ENCODE data around the gene COL6A3. TPM values are rescaled to one million over a fixed set of nuclear protein-coding genes. Genes with fewer than 3 reads are reported as not detected.
A peak's percentile ranks its signal among the peaks of the same experiment; 100 is the strongest.

COL6A3 gene
- total RNA-seq, 1 donor from 2014 or later: 119 TPM

GRCh38 chr2:237319086-237319820 is 94.7 kb downstream of the COL6A3 start:
- ATAC-seq (no peak), DNase-seq (no peak)
- Histone ChIP-seq H3K4me1 (peaks cover 20% of the 10 kb centered on the region), H3K27me3 (no peaks in the 10 kb centered on the region), H3K4me3 (no peak overlapping the region), H3K36me3 (no peaks in the 10 kb centered on the region), H3K9me3 (no peaks in the 10 kb centered on the region), H3K27ac (no peak overlapping the region)
- TF ChIP-seq CTCF (IDR thresholded peaks at IDR 0.05): no peak
- intact Hi-C loops (cut with DNase I): no loop called here

GRCh38 chr2:237316339-237316738 is 97.6 kb downstream of the COL6A3 start:
- TF ChIP-seq CTCF (IDR thresholded peaks at IDR 0.05): no peak
- intact Hi-C loops (cut with DNase I): no loop called here

GRCh38 chr2:237315829-237316225 is 98.1 kb downstream of the COL6A3 start:
- Histone ChIP-seq H3K27me3 (no peaks in the 10 kb centered on the region), H3K4me3 (no peak overlapping the region), H3K9me3 (no peaks in the 10 kb centered on the region), H3K36me3 (no peaks in the 10 kb centered on the region), H3K4me1 (peaks cover 16% of the 10 kb centered on the region), H3K27ac (peak overlapping the region; percentile 75)
- no peak for DNase-seq
- no peak for ATAC-seq
- intact Hi-C loops (cut with DNase I): no loop called here
- no peak for TF ChIP-seq CTCF (IDR thresholded peaks at IDR 0.05)

More at GRCh38 chr2:237316339-237316738, 97.6 kb downstream of the COL6A3 start:
- Histone ChIP-seq H3K36me3 (no peaks in the 10 kb centered on the region), H3K9me3 (no peaks in the 10 kb centered on the region), H3K4me3 (no peak overlapping the region), H3K27ac (peak overlapping the region; percentile 75), H3K4me1 (peaks cover 16% of the 10 kb centered on the region), H3K27me3 (no peaks in the 10 kb centered on the region)
- no peak for ATAC-seq
- no peak for DNase-seq

- DNase-seq (peak; percentile 83), ATAC-seq (peak; percentile 90)
- H3K27ac ChIP-seq: peak overlapping the region; percentile 75
- intact Hi-C loops (cut with DNase I): no loop called here
- H3K4me1 ChIP-seq: peaks cover 16% of the 10 kb centered on the region
- peak; percentile 24 for TF ChIP-seq CTCF (IDR thresholded peaks at IDR 0.05)
- H3K4me3 ChIP-seq: no peak overlapping the region
- H3K27me3 ChIP-seq: no peaks in the 10 kb centered on the region
- H3K9me3 ChIP-seq: no peaks in the 10 kb centered on the region
- no peaks in the 10 kb centered on the region for H3K36me3 ChIP-seq
These were observed 98.7 kb downstream of the COL6A3 start for GRCh38 chr2:237315170-237315828.

- intact Hi-C loops (cut with DNase I): no loop called here
- Histone ChIP-seq H3K4me3 (no peak overlapping the region), H3K27ac (peak overlapping the region; percentile 75), H3K27me3 (no peaks in the 10 kb centered on the region), H3K4me1 (peaks cover 16% of the 10 kb centered on the region), H3K36me3 (no peaks in the 10 kb centered on the region), H3K9me3 (no peaks in the 10 kb centered on the region)
- no peak for TF ChIP-seq CTCF (IDR thresholded peaks at IDR 0.05)
- ATAC-seq (no peak), DNase-seq (no peak)
These were observed 99.3 kb downstream of the COL6A3 start for GRCh38 chr2:237314681-237315080.

Measured in upper lobe of right lung (tissue), 1 donor.